IPS-NIHi7 (cell line): ENCODE results near the gene FOXO6.
"Not testable (repeated sequence)": the region's sequence is repeated elsewhere in the genome, so short reads cannot be mapped to it uniquely, and the experiment has no call there.

Experiments used
- DNase-seq: peaks from one replicate; pipeline ENCODE4 v3.0.0; 2012; ENCODE audit warnings: mixed read lengths; ENCODE audit errors: extremely low spot score

The FOXO6 gene

GRCh38 chr1:41328780-41329640 lies 32.2 kb upstream of the FOXO6 start:
- DNase-seq = no peak

GRCh38 chr1:41329662-41330587 lies 31.3 kb upstream of the FOXO6 start:
- DNase-seq = no peak

DNA sequence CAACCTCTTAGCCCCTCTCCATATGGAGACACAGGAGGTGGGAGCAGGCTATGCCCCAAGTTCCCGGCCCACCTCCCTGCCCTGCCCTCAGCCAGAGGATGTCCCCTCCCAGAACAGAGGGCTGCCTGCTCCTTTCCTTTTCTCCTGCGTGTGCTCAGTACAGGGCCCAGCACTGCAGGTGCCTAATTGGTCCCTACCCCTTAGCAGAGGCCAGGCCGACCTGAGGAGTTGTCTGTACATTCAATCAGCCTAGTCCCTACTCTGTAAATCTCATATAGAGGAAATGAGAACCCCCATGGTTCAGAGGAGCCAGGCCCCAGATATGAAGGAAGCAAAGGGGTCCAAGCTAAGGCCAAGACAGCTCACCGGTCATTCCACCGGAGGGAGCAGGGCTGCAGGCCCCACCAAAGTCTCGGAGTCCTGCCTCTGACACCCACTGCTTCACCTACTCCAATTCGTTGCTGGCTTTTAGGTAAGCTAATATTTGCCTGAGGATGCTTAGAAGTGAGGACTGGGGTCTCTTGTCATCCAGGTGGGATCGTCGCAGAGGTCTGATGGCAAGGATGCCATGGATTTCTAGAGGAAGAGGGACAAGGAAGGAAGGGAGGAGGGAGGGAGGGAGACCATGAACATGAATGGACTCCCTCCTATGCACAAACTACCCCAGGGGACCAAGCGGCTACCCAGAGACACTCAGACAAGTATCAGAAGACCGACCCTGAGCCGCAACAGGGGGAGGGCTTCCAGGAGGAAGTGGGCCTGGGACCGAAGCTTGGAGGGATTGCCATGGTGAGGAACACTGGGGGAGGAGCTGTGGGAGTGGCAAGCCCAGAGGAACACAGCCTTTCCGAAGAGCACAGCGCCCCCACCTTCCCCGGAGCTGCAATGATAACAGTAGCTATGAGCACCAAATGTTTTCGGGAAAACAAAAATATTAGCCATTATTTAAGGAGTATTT lies 30.4 kb upstream of the FOXO6 start:
- DNase-seq = peak; percentile 90

DNA sequence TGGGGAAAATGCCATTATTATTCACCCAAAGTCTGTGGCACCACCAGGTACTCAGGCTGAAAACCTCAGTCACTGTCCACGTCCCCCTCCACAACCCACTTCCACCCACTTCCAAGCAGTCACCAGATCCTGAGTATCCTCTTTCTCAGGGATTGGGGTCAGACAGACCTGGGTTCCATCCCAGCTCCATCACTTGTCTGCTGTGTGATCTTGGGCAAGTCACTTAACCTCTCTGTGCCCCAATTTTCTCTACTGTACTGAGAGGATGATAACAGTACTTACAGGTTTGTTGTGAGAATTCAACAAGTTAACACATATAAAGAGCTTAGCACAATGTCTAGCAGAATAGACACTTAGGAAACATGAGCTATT lies 29.7 kb upstream of the FOXO6 start:
- no peak for DNase-seq

DNA sequence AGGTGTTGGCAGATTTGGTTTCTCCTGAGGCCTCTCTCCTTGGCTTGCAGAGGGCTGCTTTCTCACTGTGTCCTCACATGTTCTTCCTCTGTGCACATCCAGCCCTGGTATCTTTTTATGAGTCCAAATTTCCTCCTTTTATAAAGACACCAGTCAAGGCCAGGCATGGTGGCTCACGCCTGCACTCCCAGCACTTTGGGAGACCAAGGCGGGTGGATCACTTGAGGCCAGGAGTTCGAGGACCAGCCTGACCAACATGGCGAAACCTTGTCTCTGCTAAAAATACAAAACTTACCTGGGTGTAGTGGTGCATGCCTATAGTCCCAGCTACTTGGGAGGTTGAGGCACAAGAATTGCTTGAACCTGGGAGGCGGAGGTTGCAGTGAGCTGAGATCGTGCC lies 29.1 kb upstream of the FOXO6 start:
- DNase-seq = not testable (repeated sequence)

GRCh38 chr1:41333146-41333784 lies 28.0 kb upstream of the FOXO6 start:
- no peak for DNase-seq

GRCh38 chr1:41338820-41339219 lies 22.4 kb upstream of the FOXO6 start:
- DNase-seq = no peak

- DNase-seq = no peak
Measured at GRCh38 chr1:41340655-41341364, 20.4 kb upstream of the FOXO6 start.

DNA sequence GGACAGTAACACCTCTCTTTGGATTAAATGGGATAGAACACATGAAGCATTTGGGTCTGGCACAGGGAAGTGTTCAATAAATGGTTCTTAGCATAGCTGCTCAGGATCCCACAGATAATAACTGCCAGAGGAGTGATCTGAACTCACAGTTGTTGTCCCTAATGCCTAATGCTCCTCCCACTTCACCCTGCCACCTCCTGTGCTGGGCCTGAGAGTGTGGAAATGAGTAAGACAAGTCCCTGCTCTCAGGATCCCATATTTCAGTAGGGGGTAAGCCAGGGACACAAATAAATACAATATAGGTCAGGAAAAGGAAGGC lies 19.9 kb upstream of the FOXO6 start:
- DNase-seq = no peak

DNA sequence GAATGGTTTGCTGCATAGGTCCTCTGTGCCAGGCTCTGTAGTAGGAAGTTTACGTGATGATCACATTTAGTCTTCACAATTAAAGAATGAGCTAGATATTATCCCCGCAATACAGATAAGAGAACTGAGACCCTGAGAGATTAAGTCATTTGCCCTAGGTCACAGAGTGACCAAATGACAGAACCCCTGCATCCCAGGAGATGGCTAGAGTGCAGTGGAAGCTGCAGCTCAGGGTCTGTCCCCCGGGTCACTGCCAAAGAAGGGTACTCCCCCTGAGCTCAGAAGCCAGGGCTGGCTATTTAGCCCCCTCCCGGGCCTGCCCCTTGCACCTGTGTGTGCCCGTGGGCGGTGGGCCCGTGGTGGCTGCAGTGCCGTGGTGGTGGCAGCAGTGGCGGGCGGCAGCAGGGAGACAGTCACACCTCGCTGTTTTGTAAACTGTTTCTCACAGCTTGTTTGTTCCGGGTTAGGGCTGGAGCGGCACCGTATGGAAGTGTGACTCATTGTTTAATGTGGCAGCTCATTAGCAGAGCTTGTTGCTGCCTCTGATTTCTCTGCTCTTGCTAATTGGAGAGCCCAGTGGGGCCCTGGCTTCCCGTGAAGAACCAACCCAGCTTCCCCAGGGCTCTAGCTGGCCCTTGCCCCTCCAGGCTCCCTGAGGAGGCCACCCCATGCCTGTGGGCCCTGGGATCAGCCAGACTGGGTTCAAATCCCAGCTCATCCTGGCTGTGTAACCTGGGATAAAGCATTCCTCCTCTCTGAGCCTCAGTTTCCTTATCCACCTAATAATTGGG lies 19.3 kb upstream of the FOXO6 start:
- DNase-seq = peak; percentile 62

DNA sequence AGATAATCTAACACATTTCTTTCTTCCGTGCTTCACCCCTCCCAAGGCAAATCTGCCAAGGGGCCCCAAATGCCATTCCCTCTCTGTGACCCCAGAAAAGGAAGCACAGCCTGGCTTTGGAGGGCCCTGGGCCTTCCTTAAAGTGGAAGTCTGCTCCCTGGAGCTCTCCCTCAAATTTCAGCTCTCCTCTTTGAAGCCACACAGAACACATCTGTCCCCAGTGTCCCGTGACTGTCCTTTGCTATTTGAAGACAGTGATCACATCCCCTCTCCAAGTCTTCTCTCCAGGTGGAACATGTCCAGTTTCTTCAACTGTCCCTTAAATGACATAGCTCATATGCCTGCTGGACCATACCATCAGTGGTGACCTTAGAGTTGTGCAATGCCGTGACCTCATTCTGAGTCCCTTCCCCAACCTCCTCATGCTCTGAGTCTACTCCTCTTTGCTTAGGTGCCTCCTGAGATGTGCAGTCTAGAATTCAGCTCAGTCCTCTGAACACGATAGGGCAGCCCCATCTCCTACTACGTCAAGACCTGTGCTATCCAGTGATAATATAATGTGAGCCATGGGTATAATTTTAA lies 18.4 kb upstream of the FOXO6 start:
- no peak for DNase-seq

DNA sequence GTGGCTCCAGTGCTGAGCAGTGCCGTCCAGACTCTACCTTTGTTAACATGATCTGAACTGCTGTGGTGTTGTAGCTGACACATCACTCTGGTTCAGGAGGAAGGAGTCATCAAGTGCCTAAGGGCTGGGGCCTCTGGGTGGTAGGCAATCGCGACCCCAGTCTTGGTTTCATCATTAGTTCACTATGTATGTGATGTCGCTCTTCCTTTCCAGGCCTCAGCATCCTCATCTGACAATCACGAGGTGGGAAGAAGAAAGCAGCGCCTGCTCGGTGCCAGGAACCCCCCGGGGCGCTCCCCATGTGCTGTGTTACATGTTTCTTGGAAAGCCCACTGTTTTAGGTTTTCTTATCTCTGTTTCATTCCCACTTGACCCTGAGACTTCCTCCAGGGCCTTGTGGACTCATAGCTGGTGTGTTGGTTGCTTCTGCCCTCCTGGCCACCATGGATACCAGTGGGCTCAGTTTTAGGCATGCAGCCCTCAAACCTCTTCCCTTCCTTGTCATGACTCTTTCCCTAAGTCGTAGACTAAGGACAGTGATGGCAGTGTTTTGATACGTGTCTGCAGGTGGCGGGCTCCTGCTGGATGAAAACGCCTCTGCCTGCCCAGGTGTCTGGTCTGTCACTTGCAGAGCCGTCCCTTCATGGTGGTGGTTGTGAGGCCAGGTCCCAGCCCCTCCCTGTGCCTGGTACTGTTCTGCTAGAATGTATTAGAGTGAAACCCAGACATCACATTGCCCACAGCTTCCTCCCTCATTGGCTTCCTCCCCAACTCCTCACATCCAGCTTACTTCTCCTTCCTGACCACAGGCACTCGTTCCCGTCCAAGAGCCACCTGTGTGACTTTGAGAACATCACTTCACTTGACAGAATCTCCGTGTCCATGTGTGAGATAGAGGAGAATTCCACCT lies 17.2 kb upstream of the FOXO6 start:
- DNase-seq = no peak

- no peak for DNase-seq
Measured at GRCh38 chr1:41344708-41345159, 16.5 kb upstream of the FOXO6 start.

DNA sequence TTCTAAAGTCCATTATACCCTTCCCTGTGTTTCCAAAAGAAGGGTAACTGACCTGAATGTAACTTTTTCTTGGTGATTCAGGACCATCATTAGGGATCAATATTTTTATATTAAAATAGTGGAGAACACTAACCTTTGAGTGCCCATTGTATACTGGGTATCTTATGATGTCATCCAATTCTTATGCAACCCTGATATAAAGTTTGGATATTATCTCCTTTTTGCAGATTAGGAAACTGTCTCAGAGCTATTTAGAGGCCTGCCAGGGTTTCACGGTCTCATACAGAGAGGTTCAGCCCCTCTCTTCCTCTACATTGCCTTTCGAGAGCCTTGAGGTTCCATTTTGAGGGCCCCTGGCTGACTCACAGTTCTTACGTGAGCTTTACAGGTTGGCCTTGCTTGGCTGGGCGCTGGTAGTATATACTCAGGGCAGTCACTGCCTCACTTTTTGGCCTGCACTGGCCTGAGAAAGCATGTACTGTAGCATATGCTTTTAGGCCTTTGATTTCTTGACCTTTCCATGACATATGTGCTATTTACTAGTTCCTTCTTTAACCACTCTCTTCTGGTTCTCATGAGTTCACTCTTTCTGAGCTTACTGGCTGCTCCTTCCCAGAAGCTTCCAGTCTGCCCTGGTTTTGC lies 15.7 kb upstream of the FOXO6 start:
- DNase-seq = no peak

GRCh38 chr1:41347276-41347675 lies 14.0 kb upstream of the FOXO6 start:
- no peak for DNase-seq

DNA sequence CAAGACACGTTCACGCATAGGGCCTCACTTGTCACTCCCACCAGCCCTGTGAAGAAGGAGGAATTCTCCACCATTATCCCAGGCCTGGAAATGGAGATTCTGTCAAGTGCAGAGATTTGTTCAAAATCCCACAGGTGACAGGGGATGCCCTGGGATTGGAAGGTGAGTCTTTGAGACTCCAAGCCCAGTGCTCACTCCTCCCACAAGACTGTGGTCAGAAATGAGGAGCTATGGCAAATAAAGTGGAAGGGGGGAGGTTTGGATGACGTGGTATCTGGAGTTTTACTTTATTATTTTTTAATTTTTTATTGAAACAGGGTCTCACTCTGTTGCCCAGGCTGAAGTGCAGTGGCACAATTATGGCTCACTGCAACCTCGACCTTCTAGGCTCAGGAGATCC lies 12.8 kb upstream of the FOXO6 start:
- DNase-seq = no peak

DNA sequence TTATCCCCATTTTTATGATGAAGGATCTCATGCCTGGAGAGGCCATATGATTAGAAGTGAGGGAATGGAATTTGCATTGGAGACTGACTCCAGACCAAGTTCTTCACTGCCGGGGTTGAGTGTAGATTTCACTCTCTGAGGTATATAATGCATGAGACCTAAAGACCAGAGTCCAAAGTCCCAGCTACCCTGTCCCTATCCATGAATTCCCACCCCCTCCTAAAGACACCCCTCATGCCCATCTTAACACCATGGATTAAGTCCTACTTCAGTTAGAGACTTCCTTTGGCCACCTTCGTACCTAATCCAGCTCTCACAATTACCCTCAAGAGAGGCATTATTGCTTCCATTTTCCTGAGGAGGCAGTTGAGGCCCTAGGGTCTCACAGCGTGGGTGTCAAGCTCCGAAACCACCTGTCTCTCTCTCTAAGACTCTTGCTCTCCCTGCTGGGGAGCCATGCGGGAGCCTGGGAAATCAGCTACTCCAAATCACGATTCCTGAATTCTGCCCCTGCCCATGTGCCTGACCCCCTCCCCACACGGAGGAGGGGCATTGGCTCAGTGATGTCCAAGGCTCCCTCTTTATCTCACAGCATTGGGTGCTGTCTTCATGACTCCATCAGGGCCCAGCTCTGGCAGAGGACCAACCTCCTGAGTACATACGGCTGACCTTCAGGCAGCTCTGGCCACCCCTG lies 11.7 kb upstream of the FOXO6 start:
- DNase-seq = no peak
